HG03575 (cell line): ENCODE results near the gene CERK.

Experiments
- ATAC-seq: cut with Tn5 transposase; IDR thresholded peaks from one replicate; pipeline ENCODE4 v1.9.1; 2021; ENCODE audit not compliant: unreplicated experiment, insufficient number of reproducible peaks, low FRiP score; ENCODE audit errors: extremely low read depth

CERK gene

GRCh38 chr22:46673205-46673604, 64.8 kb downstream of the CERK start:
- no peak for ATAC-seq

- no peak for ATAC-seq
These were observed 65.3 kb downstream of the CERK start for GRCh38 chr22:46672731-46673130.

- ATAC-seq = no peak
These were observed 66.1 kb downstream of the CERK start for GRCh38 chr22:46671824-46672432.

GRCh38 chr22:46669201-46669600, 68.9 kb downstream of the CERK start:
- ATAC-seq = no peak

GRCh38 chr22:46668116-46668515, 69.9 kb downstream of the CERK start:
- no peak for ATAC-seq

- ATAC-seq = no peak
These were observed 70.8 kb downstream of the CERK start for GRCh38 chr22:46667245-46667623.

- no peak for ATAC-seq
These were observed 71.3 kb downstream of the CERK start for GRCh38 chr22:46666577-46667244.

- ATAC-seq = no peak
These were observed 72.2 kb downstream of the CERK start for GRCh38 chr22:46665751-46666280.

- ATAC-seq = no peak
These were observed 72.8 kb downstream of the CERK start for GRCh38 chr22:46665151-46665695.

GRCh38 chr22:46664301-46664855, 73.7 kb downstream of the CERK start:
- ATAC-seq = no peak

GRCh38 chr22:46663436-46664100, 74.5 kb downstream of the CERK start:
- no peak for ATAC-seq

- no peak for ATAC-seq
These were observed 75.1 kb downstream of the CERK start for GRCh38 chr22:46663001-46663400.

GRCh38 chr22:46662226-46662625, 75.8 kb downstream of the CERK start:
- no peak for ATAC-seq

- ATAC-seq = no peak
These were observed 76.7 kb downstream of the CERK start for GRCh38 chr22:46661221-46661851.

- ATAC-seq = no peak
These were observed 77.3 kb downstream of the CERK start for GRCh38 chr22:46660604-46661201.

- no peak for ATAC-seq
These were observed 78.3 kb downstream of the CERK start for GRCh38 chr22:46659791-46660186.

GRCh38 chr22:46659059-46659790, 78.8 kb downstream of the CERK start:
- ATAC-seq = no peak
